PC-3 (cell line): ENCODE measurements around the gene SENP3.

Experiments used
- CTCF ChIP-seq: fragments of 300-600 bp; sonication (generic); conservative IDR thresholded peaks from 2 replicates; pipeline ENCODE4 v1.5.1; 2017; ENCODE audit warnings: antibody characterized with exemption, low read depth, mild to moderate bottlenecking, low read length
- EZH2 ChIP-seq: fragments of 300-600 bp; sonication (generic); IDR thresholded peaks from one replicate; pipeline ENCODE4 v1.6.1; 2017; ENCODE audit warnings: antibody characterized with exemption, mild to moderate bottlenecking, low read length; ENCODE audit not compliant: unreplicated experiment
- EZH2phosphoT487 ChIP-seq: fragments of 300-600 bp; sonication (generic); IDR thresholded peaks from 2 replicates; pipeline ENCODE4 v1.6.1; 2018; ENCODE audit warnings: mild to moderate bottlenecking, antibody characterized with exemption, low read length, borderline replicate concordance

- TF ChIP-seq CTCF (no peak), EZH2phosphoT487 (no peak), EZH2 (no peak)
These were observed 31.5 kb upstream of the SENP3 start for GRCh38 chr17:7530023-7530900.
